Measurements from ENCODE around the gene ZBTB39.

DNA sequence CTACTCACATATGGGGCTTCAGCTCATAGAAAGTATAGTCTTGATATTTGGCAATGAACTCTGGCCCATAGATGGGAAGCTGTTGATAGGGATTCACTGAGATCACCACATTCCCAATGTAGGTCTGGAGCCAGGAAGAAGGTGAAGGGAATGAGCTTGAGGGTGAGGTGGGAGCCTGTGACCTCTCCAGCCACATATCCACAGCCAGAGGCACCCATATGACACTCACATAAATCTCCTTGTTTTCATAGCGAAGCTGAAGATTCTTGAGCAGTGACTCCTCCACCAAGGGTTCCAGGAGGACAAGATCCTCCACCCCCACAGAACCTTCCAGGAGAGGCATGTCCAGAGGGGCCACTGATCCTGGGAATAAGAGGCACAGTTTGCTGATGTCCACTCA lies 41.6 kb upstream of the ZBTB39 start:
- TF ChIP-seq, protein P1, sequence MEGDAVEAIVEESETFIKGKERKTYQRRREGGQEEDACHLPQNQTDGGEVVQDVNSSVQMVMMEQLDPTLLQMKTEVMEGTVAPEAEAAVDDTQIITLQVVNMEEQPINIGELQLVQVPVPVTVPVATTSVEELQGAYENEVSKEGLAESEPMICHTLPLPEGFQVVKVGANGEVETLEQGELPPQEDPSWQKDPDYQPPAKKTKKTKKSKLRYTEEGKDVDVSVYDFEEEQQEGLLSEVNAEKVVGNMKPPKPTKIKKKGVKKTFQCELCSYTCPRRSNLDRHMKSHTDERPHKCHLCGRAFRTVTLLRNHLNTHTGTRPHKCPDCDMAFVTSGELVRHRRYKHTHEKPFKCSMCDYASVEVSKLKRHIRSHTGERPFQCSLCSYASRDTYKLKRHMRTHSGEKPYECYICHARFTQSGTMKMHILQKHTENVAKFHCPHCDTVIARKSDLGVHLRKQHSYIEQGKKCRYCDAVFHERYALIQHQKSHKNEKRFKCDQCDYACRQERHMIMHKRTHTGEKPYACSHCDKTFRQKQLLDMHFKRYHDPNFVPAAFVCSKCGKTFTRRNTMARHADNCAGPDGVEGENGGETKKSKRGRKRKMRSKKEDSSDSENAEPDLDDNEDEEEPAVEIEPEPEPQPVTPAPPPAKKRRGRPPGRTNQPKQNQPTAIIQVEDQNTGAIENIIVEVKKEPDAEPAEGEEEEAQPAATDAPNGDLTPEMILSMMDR (IDR thresholded peaks at IDR 0.05), result no peak
- TF ChIP-seq POLR2A (IDR thresholded peaks at IDR 0.05), result no peak
